Activated T-cell treated with anti-CD3 and anti-CD28 coated beads for 1 hour (primary cell): ENCODE results near the gene METTL25.

Source experiments
- DNase-seq: peaks from one replicate; pipeline ENCODE4 v3.0.0-alpha.2; 2020; ENCODE audit warnings: low read depth

The METTL25 gene

DNA sequence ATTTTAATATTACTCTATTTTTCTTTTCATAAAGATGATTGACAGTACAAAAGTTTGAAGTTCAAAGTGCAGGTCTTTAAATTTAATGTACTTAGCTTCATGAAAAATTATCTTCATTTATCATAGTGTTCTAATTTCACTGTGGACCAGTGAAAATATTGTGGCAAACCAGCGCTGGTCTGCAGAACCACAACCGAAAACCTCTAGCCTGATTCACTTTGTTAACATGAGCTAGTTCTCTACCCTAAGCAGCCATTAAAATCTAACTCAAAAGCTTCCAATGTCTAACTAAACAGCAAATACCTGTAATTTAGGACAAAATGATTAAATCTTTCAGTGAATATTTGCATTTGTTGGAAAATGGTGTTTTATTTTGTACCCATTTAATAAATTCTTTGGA lies 167.3 kb downstream of the METTL25 start:
- DNase-seq: no peak

DNA sequence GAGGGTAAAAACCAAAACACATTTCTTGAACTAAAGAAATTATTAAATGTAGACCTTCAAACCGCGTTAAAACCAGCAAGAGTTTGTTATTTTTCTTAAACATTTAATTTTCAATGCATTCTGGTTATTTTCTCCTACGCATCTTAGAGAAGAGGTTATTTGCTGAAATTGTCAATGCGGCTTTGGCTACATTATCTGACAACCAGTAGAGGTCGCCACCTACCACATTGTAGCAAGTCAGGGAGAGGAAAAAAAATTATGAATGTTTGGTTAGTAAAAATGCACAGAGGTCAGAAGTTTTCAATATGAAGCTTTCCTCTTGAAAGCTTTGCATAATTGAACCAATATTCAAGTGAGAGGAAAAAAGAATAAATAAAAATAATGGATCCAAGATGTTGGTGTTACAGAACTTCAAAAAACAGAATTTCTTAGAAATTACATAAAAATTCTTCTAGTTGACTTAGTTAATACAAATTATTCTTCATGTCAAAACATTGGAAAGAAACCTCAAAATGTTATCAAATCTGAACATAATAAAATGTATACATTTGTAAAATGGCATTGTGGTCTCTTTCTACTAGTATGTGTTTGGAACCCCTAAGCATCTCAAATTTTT lies 168.9 kb downstream of the METTL25 start:
- no peak for DNase-seq
